Motor neuron (in vitro differentiated cells): ENCODE data around the gene TMEM135. TPM values are rescaled to one million over a fixed set of nuclear protein-coding genes. Genes with fewer than 3 reads are reported as not detected.
"Not testable (repeated sequence)": the region's sequence is repeated elsewhere in the genome, so short reads cannot be mapped to it uniquely, and the experiment has no call there.

Experiments
- ATAC-seq, 8 experiments: fragments of 200-7000 bp; cut with Tn5 transposase; replicated peaks in 6 of 8; 2 replicates each; pipeline ENCODE4 v1.8.0; 2021; ENCODE audit warnings: mild to moderate bottlenecking in 8 of 8, moderate library complexity in 8 of 8
- H3K27ac ChIP-seq, 2 donors: fragments of 250-450 bp; sonication (Bioruptor Pico); 2 replicates each; pipeline ENCODE4 v1.9.0; 2021; ENCODE audit warnings: antibody characterized with exemption in 2 of 2, mild to moderate bottlenecking in 2 of 2, moderate library complexity in 1 of 2
- H3K4me1 ChIP-seq, 2 donors: fragments of 250-450 bp; sonication (Bioruptor Pico); replicated peaks in 1 of 2; 2 replicates each; pipeline ENCODE4 v1.6.1; 2021; ENCODE audit warnings: antibody characterized with exemption in 2 of 2, mild to moderate bottlenecking in 2 of 2, moderate library complexity in 1 of 2
- H3K4me3 ChIP-seq, 5 donors: fragments of 250-450 bp; sonication (Bioruptor Pico); 2 replicates each; pipeline ENCODE4 v1.9.0; 2021; ENCODE audit warnings: antibody characterized with exemption in 5 of 5, mild to moderate bottlenecking in 5 of 5, moderate library complexity in 4 of 5
- WGBS, 10 experiments: fragments of 450-650 bp; shearing (Covaris generic); methylation state at CpG; one replicate each; pipeline ENCODE4 v1.0.0; 2022; 5-methylcytosine and 5-hydroxymethylcytosine counted together
- in situ Hi-C, 9 experiments: fragments of 400-800 bp; cut with MboI; loops; one replicate each; pipeline ENCODE4 v1.15.0; 2021; ENCODE audit warnings: low sequenced_read_pairs in 9 of 9, low pct_unique_long_range_greater_than_20kb in 2 of 9; ENCODE audit not compliant: unreplicated experiment in 9 of 9
- total RNA-seq, 8 experiments: library from RNA; unstranded; fragments of 300-600 nt; gene quantifications; 2 replicates each; pipeline versions ENCODE4 v1.2.3 to v1.2.4, GENCODE V29; 2022

The TMEM135 gene
- total RNA-seq, 8 experiments from 2014 or later: 12.5 to 38.9 (median 21.8) TPM

- Histone ChIP-seq H3K4me3 (no peak overlapping the region), H3K27ac (no peak overlapping the region), H3K4me1 (no peaks in the 10 kb centered on the region)
- WGBS, 10 experiments: 89 to 100% (median 96%) methylated on average over 1 to 5 of the region's 6 CpGs; no CpG with 5 or more reads in 1 of the 10 experiments
- ATAC-seq: no peak
- in situ Hi-C loops: no loop called here
Observed at GRCh38 chr11:87061766-87062165, 24.0 kb downstream of the TMEM135 start.

GRCh38 chr11:87063982-87064381, 26.2 kb downstream of the TMEM135 start:
- ATAC-seq: no peak
- in situ Hi-C loops: no loop called here
- Histone ChIP-seq H3K4me3 (no peak overlapping the region), H3K4me1 (no peaks in the 10 kb centered on the region), H3K27ac (no peak overlapping the region)
- WGBS, 10 experiments: 0 to 100% (median 70%) methylated on average over 1 to 2 of the region's 2 CpGs; no CpG with 5 or more reads in 3 of the 10 experiments

GRCh38 chr11:87072787-87073186, 35.1 kb downstream of the TMEM135 start:
- Histone ChIP-seq H3K4me1 (no peaks in the 10 kb centered on the region), H3K4me3 (no peak overlapping the region), H3K27ac (no peak overlapping the region)
- ATAC-seq: no peak
- WGBS, 10 experiments: 42 to 100% (median 75%) methylated on average over 1 to 3 of the region's 3 CpGs; no CpG with 5 or more reads in 2 of the 10 experiments
- in situ Hi-C loops: no loop called here

- Histone ChIP-seq H3K4me1 (no peaks in the 10 kb centered on the region), H3K4me3 (no peak overlapping the region), H3K27ac (no peak overlapping the region)
- WGBS, 10 experiments: 60 to 64% (median 60%) methylated on average over 1 to 2 of the region's 3 CpGs; no CpG with 5 or more reads in 7 of the 10 experiments
- in situ Hi-C loops: no loop called here
- ATAC-seq: no peak
Observed at GRCh38 chr11:87076260-87076783, 38.6 kb downstream of the TMEM135 start.

- in situ Hi-C loops: no loop called here
- 79 to 100% (median 96%) methylated on average over 1 to 3 of the region's 3 CpGs for WGBS, 10 experiments
Observed at GRCh38 chr11:87076874-87077429, 39.2 kb downstream of the TMEM135 start.

GRCh38 chr11:87081358-87081757, 43.6 kb downstream of the TMEM135 start:
- Histone ChIP-seq H3K4me1 (peaks cover 0 to 6% of the 10 kb centered on the region in 2 donors), H3K27ac (no peak overlapping the region), H3K4me3 (no peak overlapping the region)
- ATAC-seq: no peak
- WGBS, 10 experiments: 72 to 100% (median 92%) methylated on average over 2 to 3 of the region's 3 CpGs
- in situ Hi-C loops: no loop called here

More at GRCh38 chr11:87076874-87077429, 39.2 kb downstream of the TMEM135 start:
- H3K27ac ChIP-seq: no peak overlapping the region
- no peak for ATAC-seq
- H3K4me3 ChIP-seq: no peak overlapping the region
- H3K4me1 ChIP-seq: no peaks in the 10 kb centered on the region

- H3K4me3 ChIP-seq: no peak overlapping the region
- in situ Hi-C loops: no loop called here
- no peak overlapping the region for H3K27ac ChIP-seq
- WGBS, 10 experiments: 13 to 87% (median 36%) methylated on average over 2 to 3 of the region's 3 CpGs
- ATAC-seq: no peak
- H3K4me1 ChIP-seq: peaks cover 0 to 6% of the 10 kb centered on the region in 2 donors
Observed at GRCh38 chr11:87082590-87082989, 44.9 kb downstream of the TMEM135 start.

- peaks cover 0 to 6% of the 10 kb centered on the region in 2 donors for H3K4me1 ChIP-seq
- peak in 2 of 8 experiments; percentile 15 to 72 for ATAC-seq
- H3K4me3 ChIP-seq: no peak overlapping the region
- WGBS, 10 experiments: 0 to 100% (median 23%) methylated on average over 1 to 2 of the region's 2 CpGs; no CpG with 5 or more reads in 1 of the 10 experiments
- H3K27ac ChIP-seq: no peak overlapping the region
- in situ Hi-C loops: no loop called here
Observed at GRCh38 chr11:87083029-87083428, 45.3 kb downstream of the TMEM135 start.

- in situ Hi-C loops: no loop called here
- no peak overlapping the region for H3K27ac ChIP-seq
- 0 to 100% (median 100%) methylated on average over 1 to 2 of the region's 2 CpGs; no CpG with 5 or more reads in 1 of the 10 experiments for WGBS, 10 experiments
Observed at GRCh38 chr11:87092159-87092558, 54.4 kb downstream of the TMEM135 start.

GRCh38 chr11:87092567-87092966, 54.8 kb downstream of the TMEM135 start:
- no peak overlapping the region for H3K4me3 ChIP-seq
- H3K27ac ChIP-seq: no peak overlapping the region
- in situ Hi-C loops: no loop called here
- ATAC-seq: no peak
- no peaks in the 10 kb centered on the region for H3K4me1 ChIP-seq

More at GRCh38 chr11:87092159-87092558, 54.4 kb downstream of the TMEM135 start:
- no peak overlapping the region for H3K4me3 ChIP-seq
- ATAC-seq: peak in 2 of 8 experiments; percentile 69 to 88
- no peaks in the 10 kb centered on the region for H3K4me1 ChIP-seq

GRCh38 chr11:87097582-87097981, 59.8 kb downstream of the TMEM135 start:
- peak in 4 of 8 experiments; percentile 32 to 76 (median 46) for ATAC-seq
- no peak overlapping the region for H3K27ac ChIP-seq
- H3K4me3 ChIP-seq: no peak overlapping the region
- 0 to 100% (median 65%) methylated on average over 1 to 3 of the region's 3 CpGs; no CpG with 5 or more reads in 2 of the 10 experiments for WGBS, 10 experiments
- in situ Hi-C loops: no loop called here
- no peaks in the 10 kb centered on the region for H3K4me1 ChIP-seq

GRCh38 chr11:87101956-87102580, 64.3 kb downstream of the TMEM135 start:
- in situ Hi-C loops: no loop called here
- ATAC-seq: peak in 1 of 8 experiments; percentile 12
- 79 to 100% (median 100%) methylated on average over 1 to 4 of the region's 4 CpGs; no CpG with 5 or more reads in 2 of the 10 experiments for WGBS, 10 experiments
- Histone ChIP-seq H3K4me3 (no peak overlapping the region), H3K27ac (no peak overlapping the region), H3K4me1 (no peaks in the 10 kb centered on the region)

- H3K4me1 ChIP-seq, ATAC-seq, H3K27ac ChIP-seq, in situ Hi-C loops, H3K4me3 ChIP-seq: not testable (repeated sequence)
- whole genome bisulfite sequencing, 10 experiments: 80 to 100% (median 100%) methylated on average over 1 of the region's 1 CpG; no CpG with 5 or more reads in 5 of the 10 experiments
Observed at GRCh38 chr11:87105826-87106225, 68.1 kb downstream of the TMEM135 start.
